Activated T-cell treated with anti-CD3 and anti-CD28 coated beads, Interleukin-2, amount 50 U/mL, for 24 hours (primary cell): ENCODE data around the gene NFATC1.

ENCODE experiments used
- DNase-seq: peaks from one replicate; pipeline ENCODE4 v3.0.0-alpha.2; 2020
- H3K27ac Mint-ChIP-seq: 2 replicates; pipeline ENCODE4 v1.8.0; 2020; ENCODE audit warnings: mild to moderate bottlenecking, mixed read lengths
- H3K27me3 Mint-ChIP-seq: 2 replicates; pipeline ENCODE4 v1.8.0; 2020; ENCODE audit warnings: mixed read lengths
- H3K36me3 Mint-ChIP-seq: 2 replicates; pipeline ENCODE4 v1.8.0; 2020; ENCODE audit warnings: low read depth, mixed read lengths
- H3K4me1 Mint-ChIP-seq: 2 replicates; pipeline ENCODE4 v1.8.0; 2020; ENCODE audit warnings: low read depth, mixed read lengths
- H3K4me3 Mint-ChIP-seq: 2 replicates; pipeline ENCODE4 v1.8.0; 2020; ENCODE audit warnings: mild to moderate bottlenecking, moderate library complexity, mixed read lengths
- H3K9me3 Mint-ChIP-seq: 2 replicates; pipeline ENCODE4 v1.8.0; 2020; ENCODE audit warnings: mixed read lengths

The NFATC1 gene

DNA sequence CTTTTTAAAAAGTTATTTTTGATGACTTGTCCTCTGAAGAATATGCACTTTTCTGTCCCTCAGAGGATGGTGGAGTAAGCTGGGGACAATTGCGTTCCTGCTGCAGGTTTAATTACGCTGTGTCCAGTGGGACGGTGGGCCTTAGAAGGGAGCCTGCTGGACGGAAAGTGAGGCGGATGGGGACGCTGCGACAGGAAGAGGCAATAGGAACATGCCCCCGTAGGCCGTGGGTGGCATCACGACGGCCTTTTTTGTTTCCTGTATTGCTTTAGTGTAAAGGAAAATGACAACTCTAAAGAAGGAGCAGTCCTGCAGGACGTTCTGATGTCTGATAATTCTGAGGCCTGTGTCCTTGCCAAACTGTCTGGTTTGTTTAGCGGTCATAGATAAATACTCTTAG, 121.6 kb downstream of the NFATC1 start:
- DNase-seq, result peak; percentile 67
- H3K9me3 Mint-ChIP-seq, result no peaks in the 10 kb centered on the region
- H3K27ac Mint-ChIP-seq, result peak overlapping the region; percentile 97
- H3K4me1 Mint-ChIP-seq, result peaks cover 70% of the 10 kb centered on the region
- H3K4me3 Mint-ChIP-seq, result peak overlapping the region; percentile 75
- peaks cover 48% of the 10 kb centered on the region for H3K36me3 Mint-ChIP-seq
- no peaks in the 10 kb centered on the region for H3K27me3 Mint-ChIP-seq

DNA sequence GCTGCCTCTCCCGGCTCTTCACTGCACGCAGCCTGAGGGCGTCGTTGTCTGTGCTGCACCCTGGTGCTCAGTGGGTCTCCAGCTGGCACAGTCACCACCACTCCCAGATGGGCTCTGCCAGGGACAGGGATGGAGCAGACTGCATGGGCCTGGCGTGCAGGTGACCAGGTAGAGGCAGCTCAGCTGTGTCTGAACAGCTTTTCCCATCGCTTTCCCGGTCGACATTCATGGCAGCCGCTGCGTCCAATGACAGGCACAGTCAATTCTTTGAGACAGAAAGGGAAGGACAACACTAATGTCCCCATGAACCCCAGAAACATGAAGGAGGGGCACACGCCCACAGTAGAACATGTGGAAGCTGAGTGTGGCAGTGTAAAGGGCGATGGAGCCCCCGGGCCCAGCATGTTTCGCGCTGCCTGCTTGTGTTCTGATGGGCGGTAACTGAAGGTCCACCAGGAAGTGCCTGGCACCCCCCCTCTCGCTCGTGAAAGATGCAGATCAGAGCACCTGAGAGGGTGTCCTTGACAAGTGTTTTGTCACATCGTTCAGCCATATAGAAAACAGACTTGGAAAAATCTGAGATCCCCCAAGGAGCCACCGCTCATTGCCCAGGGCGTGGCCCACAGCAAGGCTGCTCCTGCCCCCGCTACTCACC, 122.4 kb downstream of the NFATC1 start:
- peaks cover 44% of the 10 kb centered on the region for H3K36me3 Mint-ChIP-seq
- peak overlapping the region; percentile 97 for H3K27ac Mint-ChIP-seq
- no peaks in the 10 kb centered on the region for H3K9me3 Mint-ChIP-seq
- H3K4me3 Mint-ChIP-seq, result peak overlapping the region; percentile 30
- DNase-seq, result peak; percentile 32
- H3K4me1 Mint-ChIP-seq, result peaks cover 78% of the 10 kb centered on the region
- no peaks in the 10 kb centered on the region for H3K27me3 Mint-ChIP-seq

DNA sequence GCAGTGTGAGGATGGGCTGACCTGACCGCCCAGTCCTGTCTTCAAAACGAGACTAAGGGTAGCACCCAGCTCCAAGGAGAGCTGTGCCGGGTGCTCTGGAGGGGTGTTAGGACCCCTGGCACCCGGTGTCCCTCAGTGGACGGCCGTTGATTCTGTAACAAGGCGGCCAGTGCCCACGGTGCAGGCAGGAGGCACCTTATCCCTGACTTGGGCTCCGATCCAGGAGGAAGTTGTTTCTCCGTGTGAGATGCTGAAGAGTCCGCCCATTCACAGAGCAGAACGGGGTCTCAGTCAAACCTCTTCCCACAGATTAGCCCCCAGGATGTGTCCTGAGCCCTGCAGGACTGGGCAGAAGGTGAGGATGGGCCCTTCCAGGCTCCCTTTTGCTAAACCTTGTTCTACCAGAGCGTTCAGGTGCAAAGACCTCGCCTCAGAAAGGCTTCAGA, 123.0 kb downstream of the NFATC1 start:
- no peaks in the 10 kb centered on the region for H3K27me3 Mint-ChIP-seq
- peaks cover 38% of the 10 kb centered on the region for H3K36me3 Mint-ChIP-seq
- H3K4me3 Mint-ChIP-seq, result no peak overlapping the region
- no peaks in the 10 kb centered on the region for H3K9me3 Mint-ChIP-seq
- H3K4me1 Mint-ChIP-seq, result peaks cover 82% of the 10 kb centered on the region
- peak overlapping the region; percentile 97 for H3K27ac Mint-ChIP-seq
- no peak for DNase-seq

DNA sequence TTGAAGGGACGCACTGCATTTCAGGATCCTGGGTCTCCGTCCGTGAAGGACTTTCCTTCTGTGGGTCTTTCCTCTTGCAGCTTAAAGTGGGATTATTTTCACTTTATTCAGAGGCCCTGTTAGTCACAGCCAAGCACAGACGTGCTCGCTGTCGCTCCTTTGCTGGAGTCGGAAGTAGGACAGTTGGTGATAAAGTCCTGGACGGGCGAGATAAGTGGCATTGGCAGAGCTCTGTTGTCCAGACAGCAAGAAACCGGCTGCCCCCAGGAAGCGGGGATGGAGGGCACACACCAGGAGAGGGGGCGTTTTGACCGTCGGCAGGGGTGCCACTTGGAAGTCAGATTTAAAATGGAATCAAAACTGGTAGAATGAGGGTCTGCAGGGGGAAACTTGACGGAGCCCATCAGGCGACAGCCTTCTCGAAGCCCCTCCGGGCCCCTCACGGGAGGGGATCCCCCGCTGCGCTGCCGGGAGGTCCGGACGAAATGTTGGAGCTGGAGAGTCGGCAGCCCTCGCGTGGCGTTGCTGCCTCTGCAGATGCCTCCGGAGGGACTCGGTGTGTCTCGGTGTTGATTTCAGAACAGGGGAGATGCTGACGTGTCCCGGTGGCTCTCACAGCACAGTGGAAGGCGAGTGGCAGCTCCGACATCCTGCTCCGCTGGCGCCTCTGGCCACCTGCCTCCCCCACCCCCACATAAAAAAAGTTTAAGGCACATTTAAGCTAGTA, 124.2 kb downstream of the NFATC1 start:
- H3K9me3 Mint-ChIP-seq, result no peaks in the 10 kb centered on the region
- H3K4me1 Mint-ChIP-seq, result peaks cover 88% of the 10 kb centered on the region
- H3K27ac Mint-ChIP-seq, result peak overlapping the region; percentile 95
- no peaks in the 10 kb centered on the region for H3K27me3 Mint-ChIP-seq
- peaks cover 30% of the 10 kb centered on the region for H3K36me3 Mint-ChIP-seq
- DNase-seq, result peak; percentile 63
- peak overlapping the region; percentile 74 for H3K4me3 Mint-ChIP-seq

DNA sequence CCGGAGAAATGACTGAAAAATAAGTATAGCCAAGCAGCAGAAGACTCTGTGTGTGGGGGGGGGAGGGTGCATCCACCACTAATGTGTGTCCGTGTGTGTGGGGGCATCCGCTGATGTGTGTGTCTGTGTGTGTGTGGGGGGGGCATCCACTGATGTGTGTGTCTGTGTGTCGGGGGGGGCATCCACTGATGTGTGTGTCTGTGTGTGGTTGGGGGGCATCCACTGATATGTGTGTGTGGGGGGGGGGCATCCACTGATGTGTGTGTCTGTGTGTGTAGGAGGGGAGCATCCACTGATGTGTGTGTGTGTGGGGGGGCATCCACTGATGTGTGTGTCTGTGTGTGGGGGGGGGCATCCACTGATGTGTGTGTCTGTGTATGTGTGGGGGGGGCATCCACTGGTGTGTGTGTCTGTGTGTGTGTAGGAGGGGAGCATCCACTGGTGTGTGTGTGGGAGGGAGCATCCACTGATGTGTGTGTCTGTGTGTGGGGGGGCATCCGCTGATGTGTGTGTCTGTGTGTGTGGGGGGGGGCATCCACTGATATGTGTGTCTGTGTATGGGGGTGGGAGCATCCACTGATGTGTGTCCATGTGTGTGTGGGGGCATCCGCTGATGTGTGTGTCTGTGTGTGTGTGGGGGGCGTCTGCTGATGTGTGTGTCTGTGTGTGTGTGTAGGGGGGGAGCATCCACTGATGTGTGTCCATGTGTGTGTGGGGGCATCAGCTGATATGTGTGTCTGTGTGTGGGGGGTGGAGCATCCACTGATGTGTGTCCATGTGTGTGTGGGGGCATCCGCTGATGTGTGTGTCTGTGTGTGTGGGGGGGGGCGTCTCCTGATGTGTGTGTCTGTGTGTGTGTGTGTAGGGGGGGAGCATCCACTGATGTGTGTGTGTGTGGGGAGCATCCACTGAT, 125.0 kb downstream of the NFATC1 start:
- H3K4me1 Mint-ChIP-seq, result peaks cover 89% of the 10 kb centered on the region
- H3K27ac Mint-ChIP-seq, result peak overlapping the region; percentile 95
- H3K36me3 Mint-ChIP-seq, result peaks cover 30% of the 10 kb centered on the region
- peak; percentile 25 for DNase-seq
- H3K27me3 Mint-ChIP-seq, result no peaks in the 10 kb centered on the region
- no peaks in the 10 kb centered on the region for H3K9me3 Mint-ChIP-seq
- H3K4me3 Mint-ChIP-seq, result peak overlapping the region; percentile 74

DNA sequence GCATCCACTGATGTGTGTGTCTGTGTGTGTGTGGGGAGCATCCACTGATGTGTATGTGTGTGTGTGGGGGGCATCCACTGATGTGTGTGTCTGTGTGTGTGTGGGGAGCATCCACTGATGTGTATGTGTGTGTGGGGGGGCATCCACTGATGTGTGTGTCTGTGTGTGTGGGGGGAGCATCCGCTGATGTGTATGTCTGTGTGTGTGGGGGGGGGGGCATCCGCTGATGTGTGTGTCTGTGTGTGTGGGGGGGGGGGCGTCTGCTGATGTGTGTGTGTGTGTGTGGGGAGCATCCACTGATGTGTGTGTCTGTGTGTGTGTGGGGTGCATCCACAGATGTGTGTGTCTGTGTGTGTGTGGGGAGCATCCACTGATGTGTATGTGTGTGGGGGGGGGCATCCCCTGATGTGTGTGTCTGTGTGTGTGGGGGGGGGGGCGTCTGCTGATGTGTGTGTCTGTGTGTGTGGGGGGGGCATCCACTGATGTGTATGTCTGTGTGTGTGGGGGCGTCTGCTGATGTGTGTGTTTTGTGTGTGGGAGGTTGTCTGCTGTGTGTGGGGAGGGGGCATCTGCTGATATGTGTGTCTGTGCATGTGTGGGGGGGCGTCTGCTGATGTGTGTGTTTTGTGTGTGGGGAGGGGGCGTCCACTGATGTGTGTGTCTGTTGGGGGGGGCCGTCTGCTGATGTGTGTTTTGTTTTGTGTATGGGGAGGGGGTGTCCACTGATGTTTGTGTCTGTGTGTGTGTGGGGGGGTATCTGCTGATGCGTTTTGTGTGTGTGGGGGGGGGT, 125.9 kb downstream of the NFATC1 start:
- DNase-seq, result peak; percentile 32
- Mint-ChIP-seq H3K27ac (peak overlapping the region; percentile 99), H3K4me3 (peak overlapping the region; percentile 78), H3K36me3 (peaks cover 30% of the 10 kb centered on the region), H3K4me1 (peaks cover 88% of the 10 kb centered on the region), H3K9me3 (no peaks in the 10 kb centered on the region), H3K27me3 (no peaks in the 10 kb centered on the region)

DNA sequence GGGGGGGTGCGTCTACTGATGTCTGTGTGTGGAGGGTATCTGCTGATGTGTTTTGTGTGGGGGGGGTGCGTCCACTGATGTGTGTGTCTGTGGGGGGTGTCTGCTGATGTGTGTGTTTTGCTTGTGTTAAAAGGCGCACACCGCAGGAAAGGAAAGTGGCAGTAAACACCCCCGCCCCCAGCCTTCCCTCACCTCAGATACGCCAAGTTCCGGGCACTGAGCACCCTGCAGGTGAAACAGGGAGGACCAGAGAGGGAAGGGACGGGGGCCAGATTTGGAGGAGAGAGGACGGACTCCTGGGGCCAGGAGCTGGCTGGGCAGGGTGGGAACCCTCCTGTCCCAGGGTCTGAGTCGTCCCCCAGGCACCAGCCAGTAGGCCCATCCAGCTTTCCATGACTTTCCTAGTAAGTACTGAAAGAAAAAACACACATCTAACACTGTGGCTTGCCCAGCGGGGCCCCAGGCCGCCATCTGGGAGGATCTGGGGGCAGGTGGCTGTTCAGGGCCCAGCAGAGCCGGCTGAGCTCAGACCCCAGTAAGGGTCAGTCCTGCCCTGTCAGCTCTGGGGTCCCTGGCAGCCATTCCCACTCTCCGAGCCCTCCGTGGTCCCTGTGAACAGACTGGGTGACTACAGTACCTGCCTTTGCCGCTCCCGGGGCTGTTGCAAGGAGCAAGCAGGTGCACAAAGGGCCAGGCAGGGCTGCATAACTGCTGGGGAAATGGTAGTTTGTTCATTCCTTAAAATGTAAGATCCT, 126.9 kb downstream of the NFATC1 start:
- DNase-seq, result peak; percentile 74
- peaks cover 39% of the 10 kb centered on the region for H3K36me3 Mint-ChIP-seq
- peak overlapping the region; percentile 78 for H3K4me3 Mint-ChIP-seq
- H3K9me3 Mint-ChIP-seq, result no peaks in the 10 kb centered on the region
- H3K27ac Mint-ChIP-seq, result peak overlapping the region; percentile 99
- no peaks in the 10 kb centered on the region for H3K27me3 Mint-ChIP-seq
- peaks cover 85% of the 10 kb centered on the region for H3K4me1 Mint-ChIP-seq

DNA sequence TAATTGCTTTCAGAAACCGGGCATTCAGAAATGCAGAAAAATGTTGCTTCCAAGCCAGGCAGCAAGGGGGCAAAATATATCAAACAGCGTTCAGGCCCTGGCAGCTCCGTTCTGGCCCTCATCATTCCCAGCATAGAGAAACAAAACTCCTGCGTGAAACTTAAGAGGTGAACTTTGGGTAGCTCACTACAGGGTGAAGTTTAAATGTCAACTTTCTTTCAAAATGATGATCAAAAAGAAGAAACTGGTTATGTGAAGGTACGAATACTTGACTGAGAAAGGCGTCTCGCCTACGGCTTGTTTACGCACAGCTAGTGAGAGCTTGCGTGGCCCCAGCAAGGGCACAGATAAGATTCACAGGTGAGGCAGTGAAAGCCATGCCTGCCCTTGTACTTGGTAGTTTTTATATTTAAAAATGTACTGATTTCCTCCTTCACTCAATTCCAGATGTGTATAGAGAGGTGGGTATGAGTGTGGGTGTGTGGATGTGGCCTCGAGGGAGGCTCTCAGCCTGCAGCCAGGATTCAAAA, 127.5 kb downstream of the NFATC1 start:
- peaks cover 79% of the 10 kb centered on the region for H3K4me1 Mint-ChIP-seq
- peaks cover 40% of the 10 kb centered on the region for H3K36me3 Mint-ChIP-seq
- peak; percentile 73 for DNase-seq
- H3K27ac Mint-ChIP-seq, result peak overlapping the region; percentile 99
- H3K4me3 Mint-ChIP-seq, result peak overlapping the region; percentile 78
- no peaks in the 10 kb centered on the region for H3K27me3 Mint-ChIP-seq
- H3K9me3 Mint-ChIP-seq, result no peaks in the 10 kb centered on the region

DNA sequence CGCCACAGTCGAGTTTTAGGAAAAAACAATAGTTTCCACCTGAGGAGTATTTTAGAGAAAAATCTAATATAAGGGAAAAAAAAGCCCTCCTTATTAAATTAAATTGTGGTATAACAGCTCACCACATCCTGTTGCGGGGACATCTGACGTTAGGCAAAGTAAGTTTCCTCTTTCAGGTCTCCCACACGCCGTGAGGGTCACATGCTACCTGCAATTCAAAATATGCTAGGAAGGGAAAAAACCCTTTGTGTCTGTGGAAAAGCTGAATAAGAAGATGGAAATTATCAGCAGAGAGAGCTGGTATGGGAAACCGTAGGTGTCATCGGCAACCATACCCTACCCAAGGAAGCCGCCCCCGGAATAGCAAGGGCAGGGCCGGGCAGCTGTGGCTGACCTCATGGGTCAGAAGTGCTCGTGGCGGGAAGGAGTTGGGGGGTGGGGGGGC, 128.0 kb downstream of the NFATC1 start:
- H3K4me1 Mint-ChIP-seq, result peaks cover 76% of the 10 kb centered on the region
- DNase-seq, result no peak
- peaks cover 44% of the 10 kb centered on the region for H3K36me3 Mint-ChIP-seq
- H3K27me3 Mint-ChIP-seq, result no peaks in the 10 kb centered on the region
- H3K9me3 Mint-ChIP-seq, result no peaks in the 10 kb centered on the region
- peak overlapping the region; percentile 78 for H3K4me3 Mint-ChIP-seq
- H3K27ac Mint-ChIP-seq, result peak overlapping the region; percentile 99

DNA sequence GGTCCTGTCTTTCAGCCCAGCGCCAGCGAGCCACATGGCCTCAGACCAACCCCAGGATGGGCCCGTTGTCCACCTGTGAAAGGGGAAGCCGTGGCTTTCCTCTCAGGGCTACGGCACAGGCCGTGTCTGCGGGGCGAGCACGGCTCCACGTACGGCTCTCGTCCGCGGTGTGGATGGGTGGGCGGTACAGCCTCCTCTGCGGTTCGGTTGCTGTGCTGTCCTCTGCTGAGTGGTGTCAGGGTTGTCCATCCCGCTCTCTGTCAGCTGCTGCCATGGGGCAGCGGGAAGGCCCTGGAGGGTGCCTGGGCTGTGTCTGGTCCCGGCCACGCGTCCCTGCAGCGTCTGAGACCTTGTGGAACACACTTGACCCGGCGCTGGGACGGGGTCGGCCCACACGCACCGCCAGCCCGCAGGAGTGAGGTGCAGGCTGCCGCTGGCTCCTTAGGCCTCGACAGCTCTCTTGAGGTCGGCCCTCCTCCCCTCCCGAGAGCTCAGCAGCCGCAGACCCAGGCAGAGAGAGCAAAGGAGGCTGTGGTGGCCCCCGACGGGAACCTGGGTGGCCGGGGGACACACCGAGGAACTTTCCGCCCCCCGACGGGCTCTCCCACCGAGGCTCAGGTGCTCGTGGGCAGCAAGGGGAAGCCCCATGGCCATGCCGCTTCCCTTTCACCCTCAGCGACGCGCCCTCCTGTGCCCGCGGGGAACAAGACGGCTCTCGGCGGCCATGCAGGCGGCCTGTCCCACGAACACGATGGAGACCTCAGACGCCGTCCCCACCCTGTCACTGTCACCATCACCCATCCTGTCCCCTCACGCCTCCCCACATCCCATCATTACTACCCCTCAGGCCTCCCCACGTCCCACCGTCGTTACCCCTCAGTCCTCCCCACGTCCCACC, 128.7 kb downstream of the NFATC1 start:
- no peaks in the 10 kb centered on the region for H3K9me3 Mint-ChIP-seq
- H3K4me3 Mint-ChIP-seq, result peak overlapping the region; percentile 78
- H3K4me1 Mint-ChIP-seq, result peaks cover 74% of the 10 kb centered on the region
- no peaks in the 10 kb centered on the region for H3K27me3 Mint-ChIP-seq
- DNase-seq, result peak; percentile 83
- H3K36me3 Mint-ChIP-seq, result peaks cover 47% of the 10 kb centered on the region
- peak overlapping the region; percentile 99 for H3K27ac Mint-ChIP-seq

DNA sequence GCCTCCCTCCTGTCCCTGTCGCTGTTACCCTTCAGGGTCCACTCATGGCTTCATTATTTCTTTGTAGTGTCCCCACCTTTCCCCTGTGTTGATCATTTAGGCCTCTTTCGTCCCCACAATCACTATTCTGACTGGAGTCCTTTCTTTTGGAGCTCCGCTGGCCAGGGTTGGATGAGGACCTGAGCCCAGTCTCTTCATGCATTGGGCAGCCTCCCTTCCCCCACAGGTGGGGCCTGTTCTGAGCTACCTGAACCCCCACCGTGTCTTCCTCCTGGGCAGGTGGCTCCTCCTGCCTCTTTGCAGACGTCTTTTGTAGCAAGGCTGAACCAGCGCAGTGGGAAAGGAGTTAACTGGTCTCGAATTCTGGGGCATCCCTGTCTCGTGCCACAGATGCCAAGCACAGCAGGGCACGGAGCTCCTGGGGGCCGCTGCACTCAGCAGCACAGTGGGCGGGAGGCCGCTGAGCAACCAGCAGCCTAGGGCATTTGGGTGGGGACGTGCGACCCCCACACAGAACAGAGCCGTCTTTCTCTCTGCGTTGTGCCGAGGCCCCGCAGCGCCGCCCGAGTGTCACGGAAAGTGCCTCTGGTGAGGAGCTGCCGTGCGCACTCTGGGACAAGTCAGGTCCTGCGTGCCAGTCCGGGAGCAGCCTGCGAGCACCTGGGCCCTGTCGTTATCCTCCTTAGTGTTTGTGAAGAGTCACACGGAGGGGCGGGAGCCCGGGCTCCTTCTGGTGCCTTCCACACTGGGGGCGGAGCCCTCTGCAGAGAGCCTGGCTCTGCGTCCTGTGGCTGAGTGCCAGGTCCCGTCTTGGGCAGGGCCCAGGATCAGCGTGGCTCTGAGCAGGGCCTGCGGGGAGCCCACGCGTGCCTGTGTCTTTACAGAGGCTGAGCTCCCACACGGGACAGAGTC, 130.1 kb downstream of the NFATC1 start:
- peaks cover 52% of the 10 kb centered on the region for H3K36me3 Mint-ChIP-seq
- H3K4me1 Mint-ChIP-seq, result peaks cover 61% of the 10 kb centered on the region
- no peaks in the 10 kb centered on the region for H3K27me3 Mint-ChIP-seq
- H3K4me3 Mint-ChIP-seq, result peak overlapping the region; percentile 42
- H3K27ac Mint-ChIP-seq, result peak overlapping the region; percentile 89
- DNase-seq, result peak; percentile 44
- H3K9me3 Mint-ChIP-seq, result no peaks in the 10 kb centered on the region
